Transverse colon (tissue), 3 donors: ENCODE data around the gene CAMK2D.

Experiments
- CTCF ChIP-seq, 5 experiments: fragments of 200-600 bp in 3 of 5; fragments of 450-650 bp in 2 of 5; sonication (generic) in 3 of 5; IDR thresholded peaks; 1 replicate in 2 of 5; 2 replicates in 3 of 5; pipeline ENCODE4 v1.5.1; 2016 to 2017; ENCODE audit warnings: antibody characterized with exemption in 5 of 5, inconsistent platforms in 3 of 5, mild to moderate bottlenecking in 2 of 5, moderate library complexity in 1 of 5
- EP300 ChIP-seq: sonication (generic); formaldehyde crosslinking; IDR thresholded peaks from one replicate; pipeline ENCODE4 v1.6.1; 2017; ENCODE audit warnings: antibody characterized with exemption, low read depth
- POLR2A ChIP-seq: fragments of 450-650 bp; IDR thresholded peaks from one replicate; pipeline ENCODE4 v1.6.1; 2016; ENCODE audit warnings: antibody characterized with exemption, mild to moderate bottlenecking, moderate library complexity

- TF ChIP-seq CTCF (IDR thresholded peaks at IDR 0.05) (no peak), EP300 (no peak), POLR2A (no peak)
Measured at GRCh38 chr4:113673450-113673849, 88.1 kb downstream of the CAMK2D start.
